Lung (tissue), 12 donors: Measurements from ENCODE around the gene LYPD4. TPM values are rescaled to one million over a fixed set of nuclear protein-coding genes. Genes with fewer than 3 reads are reported as not detected.
A peak's percentile ranks its signal among the peaks of the same experiment; 100 is the strongest.

ENCODE experiments used
- ATAC-seq: fragments of 200-7000 bp; cut with Tn5 transposase; one replicate; pipeline ENCODE4 v1.9.1; 2020; ENCODE audit warnings: moderate number of reproducible peaks; ENCODE audit not compliant: insufficient read depth, low FRiP score
- DNase-seq, 3 donors: peaks; one replicate each; pipeline ENCODE4 v3.0.0-alpha.2; 2013 to 2017
- H3K27ac ChIP-seq, 2 donors: one replicate each; pipeline ENCODE4 v1.5.1; 2013; ENCODE audit warnings: mild to moderate bottlenecking in 2 of 2, moderate library complexity in 2 of 2, control low read depth in 1 of 2, inconsistent platforms in 1 of 2, low read depth in 1 of 2, low read length in 1 of 2
- H3K27me3 ChIP-seq, 3 donors: one replicate each; pipeline ENCODE4 v1.5.1; 2013; ENCODE audit warnings: low read length in 2 of 3; ENCODE audit not compliant: control insufficient read depth in 3 of 3, insufficient read depth in 3 of 3
- H3K36me3 ChIP-seq, 4 donors: one replicate each; pipeline ENCODE4 v1.5.1; 2013; ENCODE audit warnings: low read length in 4 of 4, mild to moderate bottlenecking in 1 of 4, moderate library complexity in 1 of 4; ENCODE audit not compliant: control insufficient read depth in 4 of 4, insufficient read depth in 4 of 4
- H3K4me1 ChIP-seq, 5 donors: one replicate each; pipeline ENCODE4 v1.5.1; 2013; ENCODE audit warnings: low read length in 5 of 5, mild to moderate bottlenecking in 2 of 5, moderate library complexity in 1 of 5; ENCODE audit not compliant: control insufficient read depth in 5 of 5, insufficient read depth in 5 of 5
- H3K4me3 ChIP-seq: one replicate; pipeline ENCODE4 v1.5.1; 2013; ENCODE audit warnings: mild to moderate bottlenecking, control low read depth, moderate library complexity
- H3K9ac ChIP-seq, 2 donors: one replicate each; pipeline ENCODE4 v1.5.1; 2013; ENCODE audit warnings: low read length in 2 of 2, control low read depth in 1 of 2; ENCODE audit not compliant: insufficient read depth in 1 of 2
- H3K9me3 ChIP-seq, 4 donors: one replicate each; pipeline ENCODE4 v1.5.1; 2013; ENCODE audit warnings: low read length in 3 of 4, mild to moderate bottlenecking in 1 of 4, moderate library complexity in 1 of 4; ENCODE audit not compliant: control insufficient read depth in 4 of 4, insufficient read depth in 3 of 4
- CTCF ChIP-seq: IDR thresholded peaks from 2 replicates; pipeline ENCODE4 v1.5.1; 2012; ENCODE audit warnings: mild to moderate bottlenecking; ENCODE audit errors: control extremely low read depth, extremely low read depth
- WGBS, 2 donors: extraction: QIAGEN DNeasy Blood & Tissue Kit; methylation state at CpG; one replicate each; pipeline ENCODE4 v1.1.7; 2013; 5-methylcytosine and 5-hydroxymethylcytosine counted together
- polyA plus RNA-seq, 2 donors: library from polyadenylated mRNA; stranded (reverse); fragments of 200-250 nt; gene quantifications; one replicate each; pipeline ENCODE4 v1.2.1, GENCODE V29; 2013
- total RNA-seq, 2 donors: library from RNA; depleted of rRNA in 1 of 2; stranded (reverse); fragments of >200 nt in 1 of 2; gene quantifications; one replicate each; pipeline ENCODE4 v1.2.1, GENCODE V29; 2014 to 2021
- donor health status: control.
- donor health status: control.
- donor health status: Bipolar disorder and iron deficiency.
- donor health status: healthy.
- donor health status: DM: yes; HTN: yes; CAD: no.

The LYPD4 gene
- total and polyA plus RNA-seq, 4 donors = not detected

GRCh38 chr19:41886761-41887710 is 42.6 kb upstream of the LYPD4 start:
- Histone ChIP-seq H3K9ac (peak overlapping the region; percentile 11), H3K36me3 (peaks cover 0 to 24% (median 4%) of the 10 kb centered on the region in 4 donors), H3K4me3 (no peak overlapping the region), H3K4me1 (peaks cover 0 to 35% (median 7%) of the 10 kb centered on the region in 5 donors), H3K9me3 (no peaks in the 10 kb centered on the region), H3K27ac (peak overlapping the region in 1 of 2 donors; percentile 66), H3K27me3 (no peaks in the 10 kb centered on the region)
- DNase-seq = peak in 1 of 3 donors; percentile 23
- no peak for TF ChIP-seq CTCF
- ATAC-seq = no peak
- 21 to 42% methylated on average over 13 of the region's 13 CpGs for WGBS, 2 donors

- DNase-seq = peak; percentile 95 to 97 (median 95)
- peak; percentile 93 for ATAC-seq
- TF ChIP-seq CTCF = peak; percentile 17
- H3K27ac ChIP-seq = peak overlapping the region; percentile 85 to 96
- peaks cover 0 to 10% (median 3%) of the 10 kb centered on the region in 4 donors for H3K36me3 ChIP-seq
- no peaks in the 10 kb centered on the region for H3K27me3 ChIP-seq
- no peaks in the 10 kb centered on the region for H3K9me3 ChIP-seq
- H3K9ac ChIP-seq = peak overlapping the region; percentile 32 to 78
- H3K4me3 ChIP-seq = peak overlapping the region; percentile 98
- H3K4me1 ChIP-seq = peaks cover 0 to 35% (median 7%) of the 10 kb centered on the region in 5 donors
- WGBS, 2 donors = 1% methylated on average over 62 to 66 of the region's 66 CpGs
Observed at GRCh38 chr19:41883821-41884733, 39.6 kb upstream of the LYPD4 start.

- Histone ChIP-seq H3K27ac (peak overlapping the region; percentile 85 to 96), H3K9me3 (no peaks in the 10 kb centered on the region), H3K9ac (peak overlapping the region in 1 of 2 donors; percentile 62), H3K4me3 (peak overlapping the region; percentile 98), H3K27me3 (no peaks in the 10 kb centered on the region), H3K4me1 (peaks cover 0 to 35% (median 7%) of the 10 kb centered on the region in 5 donors), H3K36me3 (peaks cover 0 to 4% (median 1%) of the 10 kb centered on the region in 4 donors)
- DNase-seq (no peak), ATAC-seq (no peak)
- 0 to 1% methylated on average over 23 of the region's 23 CpGs for WGBS, 2 donors
- TF ChIP-seq CTCF = no peak
Observed at GRCh38 chr19:41883463-41883820, 39.0 kb upstream of the LYPD4 start.
